Activated T-cell treated with anti-CD3 and anti-CD28 coated beads for 4 hours (primary cell): ENCODE measurements around the gene TXNDC5.
A peak's percentile ranks its signal among the peaks of the same experiment; 100 is the strongest.

Source experiments
- DNase-seq: peaks from one replicate; pipeline ENCODE4 v3.0.0-alpha.2; 2020

The TXNDC5 gene

DNA sequence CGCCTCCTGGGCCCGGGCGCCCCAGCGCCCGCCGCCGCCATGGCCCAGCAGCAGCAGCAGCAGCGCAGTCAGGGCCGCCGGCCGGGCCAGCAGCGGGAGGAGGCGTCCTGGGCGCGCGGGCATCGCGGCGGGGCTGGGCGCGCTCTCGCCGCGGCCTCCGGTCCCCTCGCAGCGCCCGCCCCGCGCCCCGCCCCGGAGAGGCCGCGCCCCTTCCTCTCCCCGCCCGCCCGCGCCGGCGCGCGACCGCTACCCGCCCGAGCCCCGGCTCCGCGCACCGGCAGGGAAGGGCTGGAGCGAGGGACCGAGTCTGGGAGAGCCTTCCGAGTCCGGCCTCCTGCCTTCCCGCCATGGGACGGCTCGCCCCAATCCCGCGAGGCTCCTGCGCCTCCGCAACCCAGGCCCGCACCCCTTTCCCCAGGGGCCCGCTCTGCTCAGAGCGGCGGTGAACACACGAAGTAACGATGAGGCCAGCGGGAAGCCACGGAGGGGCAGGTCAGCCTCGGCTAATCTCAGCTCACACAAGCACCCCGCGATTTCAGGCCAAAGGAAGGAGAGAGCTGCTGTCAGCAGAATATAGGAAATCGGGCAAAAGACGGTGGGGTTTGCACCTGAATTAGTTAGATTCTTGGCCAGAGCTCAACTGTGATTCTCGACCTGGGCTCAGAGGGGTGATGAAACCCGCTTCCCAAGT is at the start of gene TXNDC5:
TSS of gene TXNDC5 (minus strand) at position 135 of the 691 bp plus-strand sequence. CDS start at position 123, 12 bp downstream.
- DNase-seq = peak; percentile 62

DNA sequence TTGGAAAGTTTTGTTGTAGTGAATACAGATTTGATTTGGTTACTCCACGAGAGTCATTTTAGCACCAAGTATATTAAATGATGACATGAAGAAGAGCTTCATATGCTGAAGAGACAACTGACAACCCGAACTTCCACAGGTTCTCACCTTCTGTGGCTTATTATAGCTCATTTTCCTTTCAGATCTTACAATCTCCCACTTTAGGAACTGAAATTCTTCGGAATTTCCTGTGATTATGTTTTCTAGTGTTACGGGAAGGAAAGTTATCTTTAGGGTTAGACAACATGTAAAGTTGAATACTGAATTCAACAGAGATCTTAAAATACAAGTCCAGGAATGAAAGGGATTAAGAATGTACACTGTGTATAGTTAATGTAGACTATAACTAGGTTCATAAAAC is 49.6 kb upstream of the TXNDC5 start:
- DNase-seq = no peak

- no peak for DNase-seq
These were observed 48.9 kb upstream of the TXNDC5 start for GRCh38 chr6:7959453-7959852.

GRCh38 chr6:7958464-7958863 is 47.9 kb upstream of the TXNDC5 start:
- no peak for DNase-seq

DNA sequence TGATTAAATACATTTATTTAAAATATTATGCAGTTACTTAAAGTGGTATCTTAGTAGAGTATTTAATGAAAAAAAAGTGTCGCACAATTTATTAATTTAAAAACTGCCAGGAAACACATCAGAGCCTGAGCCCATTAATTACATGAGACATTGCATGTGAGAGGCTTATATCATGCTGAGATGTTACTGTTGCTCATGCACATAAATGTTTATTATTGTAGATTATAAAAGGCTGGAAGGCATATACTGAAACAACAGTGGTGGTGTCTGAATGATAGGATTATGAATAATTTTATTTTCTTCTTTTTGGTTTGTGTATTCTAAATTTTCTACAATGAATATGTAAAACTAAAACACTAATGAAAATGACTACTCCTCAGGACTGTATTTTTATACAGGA is 45.7 kb upstream of the TXNDC5 start:
- DNase-seq = no peak

- no peak for DNase-seq
These were observed 44.1 kb upstream of the TXNDC5 start for GRCh38 chr6:7954477-7955200.

DNA sequence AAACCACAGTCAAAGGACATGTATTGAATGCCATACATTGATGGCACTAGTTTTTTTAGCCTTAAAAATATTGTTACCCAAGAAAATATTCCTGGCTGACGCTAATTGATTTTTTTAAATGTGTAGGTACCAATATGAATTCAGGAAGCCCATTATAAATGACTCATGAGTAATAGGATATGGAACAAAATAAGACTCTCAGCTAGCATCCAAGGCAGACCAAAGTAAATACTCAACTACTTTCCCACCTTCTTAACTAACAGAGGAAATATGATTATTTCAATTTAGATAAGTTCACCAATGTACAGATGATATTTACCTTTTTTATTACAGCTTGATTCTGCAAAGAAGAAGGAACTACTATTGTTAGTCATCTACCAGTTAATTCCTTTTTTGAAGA is 43.2 kb upstream of the TXNDC5 start:
- DNase-seq = no peak

- no peak for DNase-seq
These were observed 29.3 kb upstream of the TXNDC5 start for GRCh38 chr6:7939864-7940228.

GRCh38 chr6:7939184-7939863 is 28.7 kb upstream of the TXNDC5 start:
- DNase-seq = no peak

GRCh38 chr6:7938562-7939183 is 28.1 kb upstream of the TXNDC5 start:
- no peak for DNase-seq

GRCh38 chr6:7933794-7934193 is 23.2 kb upstream of the TXNDC5 start:
- DNase-seq = no peak

DNA sequence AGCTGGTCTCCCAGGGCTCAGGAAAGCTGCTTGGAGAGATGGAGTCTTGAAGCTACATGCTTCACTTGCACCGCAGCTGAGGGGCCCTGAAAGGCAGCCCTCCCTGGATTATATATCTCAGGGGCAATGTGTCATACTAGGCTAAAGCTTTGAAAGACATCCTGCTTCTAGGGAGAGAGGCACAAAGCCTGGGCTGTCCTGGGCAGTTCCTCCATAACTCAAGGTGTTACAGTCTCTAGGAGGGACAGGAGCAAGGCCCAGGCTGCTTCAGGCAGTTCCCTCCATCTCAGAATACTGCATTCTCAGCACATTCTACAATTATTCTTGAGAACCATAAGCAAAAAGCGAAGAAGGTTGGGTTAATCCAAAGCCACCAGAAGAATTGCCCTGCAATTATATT is 22.0 kb upstream of the TXNDC5 start:
- no peak for DNase-seq

- DNase-seq = no peak
These were observed 14.3 kb upstream of the TXNDC5 start for GRCh38 chr6:7924867-7925266.

GRCh38 chr6:7922596-7922995 is 12.0 kb upstream of the TXNDC5 start:
- no peak for DNase-seq

GRCh38 chr6:7921632-7922092 is 11.1 kb upstream of the TXNDC5 start:
- DNase-seq = no peak

GRCh38 chr6:7921046-7921445 is 10.5 kb upstream of the TXNDC5 start:
- no peak for DNase-seq

GRCh38 chr6:7920425-7920824 is 9.8 kb upstream of the TXNDC5 start:
- no peak for DNase-seq

- no peak for DNase-seq
These were observed 9.3 kb upstream of the TXNDC5 start for GRCh38 chr6:7919871-7920270.

- no peak for DNase-seq
These were observed 7.8 kb upstream of the TXNDC5 start for GRCh38 chr6:7918403-7918802.

DNA sequence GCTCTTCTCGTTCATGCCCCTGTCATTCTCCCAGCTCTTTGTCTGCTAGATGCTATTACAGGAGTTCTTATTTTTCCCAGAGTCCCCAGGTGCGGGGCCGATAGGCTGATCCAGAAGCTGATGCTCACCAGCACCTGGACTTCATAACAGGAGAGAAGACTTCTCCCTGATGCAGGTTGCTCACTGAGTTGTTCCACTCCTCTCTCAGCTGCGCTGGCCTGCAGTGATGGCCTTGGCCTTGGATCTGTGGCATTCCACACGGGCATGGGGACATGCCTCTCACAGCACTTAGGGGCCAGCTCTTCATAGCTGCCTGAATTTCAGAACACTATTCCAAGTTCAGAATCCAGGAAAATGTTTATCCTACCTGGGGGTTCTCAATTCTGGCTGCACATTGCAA is 7.1 kb upstream of the TXNDC5 start:
- no peak for DNase-seq

DNA sequence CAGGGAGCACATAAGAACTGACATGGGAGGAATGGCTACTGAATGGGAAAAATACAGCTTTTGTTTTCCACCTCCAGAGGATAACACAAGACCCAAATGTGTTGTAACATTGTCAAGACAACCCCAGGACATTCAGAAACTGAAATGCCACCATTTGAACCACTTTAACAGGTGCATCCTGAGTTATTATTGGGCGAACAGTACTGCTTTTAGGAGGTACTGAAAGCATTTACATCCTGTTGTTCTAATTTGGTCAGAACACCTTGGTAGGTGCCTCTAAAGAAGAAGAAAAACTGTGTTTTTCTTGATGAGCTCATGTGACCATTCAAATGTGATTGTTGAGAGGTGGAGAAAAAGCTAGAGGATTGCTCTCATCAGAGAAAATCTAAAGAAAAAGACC is 6.4 kb upstream of the TXNDC5 start:
- DNase-seq = no peak

DNA sequence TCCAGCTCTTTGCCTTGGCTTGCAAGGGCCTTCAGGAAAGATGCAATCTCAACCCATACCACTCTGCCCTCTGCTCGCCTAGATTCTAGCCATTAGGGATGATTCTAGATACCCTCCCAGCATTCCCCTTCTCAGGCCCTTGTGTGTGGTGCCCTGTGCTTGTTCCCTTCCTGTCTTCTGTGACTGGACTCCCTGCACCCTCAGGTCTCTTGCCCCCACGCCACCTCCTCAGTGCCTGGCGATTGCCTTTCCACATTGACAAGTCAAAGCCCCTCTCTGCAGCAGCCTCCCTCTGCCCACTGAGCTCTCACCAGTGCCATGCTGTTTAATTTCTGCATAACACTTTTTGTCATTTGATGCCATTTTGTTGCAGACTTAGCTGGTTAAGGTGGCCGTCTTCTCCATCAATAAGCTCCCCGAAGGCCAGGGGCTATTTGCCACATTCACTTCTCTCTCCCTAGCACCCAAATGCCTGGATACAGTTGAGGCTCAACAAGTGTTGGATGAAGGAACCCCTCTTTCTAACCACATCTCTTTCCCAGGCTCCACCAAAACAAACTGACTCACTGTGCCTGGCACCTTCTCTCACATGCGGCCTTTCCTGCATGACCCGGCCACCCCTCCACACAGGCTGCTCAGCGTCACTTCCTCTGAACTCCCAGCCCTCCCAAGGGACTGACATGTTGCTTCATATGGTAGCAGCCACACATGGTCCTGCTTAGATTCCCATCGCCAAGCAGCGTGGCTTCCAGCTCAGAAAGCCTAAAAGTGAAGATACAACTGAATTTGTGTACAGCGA is 4.6 kb upstream of the TXNDC5 start:
- no peak for DNase-seq

DNA sequence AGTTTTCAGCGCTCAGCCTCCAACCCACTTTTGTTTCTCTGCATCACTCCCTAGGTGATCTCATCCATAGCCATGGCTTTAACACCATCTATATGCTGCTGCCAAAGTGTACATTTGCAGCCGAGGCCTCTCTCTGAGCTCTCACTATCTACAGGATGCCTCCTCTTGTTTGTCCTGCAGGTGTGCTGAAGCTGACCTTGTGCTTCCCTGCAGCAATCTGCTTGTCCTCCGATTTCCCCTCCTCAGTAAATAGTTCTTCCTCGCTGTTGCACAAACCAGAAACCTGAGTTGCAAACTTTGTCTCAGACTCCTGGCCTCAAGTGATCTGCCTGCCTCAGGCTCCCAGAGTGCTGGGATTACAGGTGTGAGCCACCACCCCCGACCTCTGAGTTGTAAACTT is 3.7 kb upstream of the TXNDC5 start:
- no peak for DNase-seq
